NT2/D1 (cell line): ENCODE results near the gene ISYNA1.

ENCODE experiments used
- SUZ12 ChIP-seq: IDR thresholded peaks from 2 replicates; pipeline ENCODE4 v1.6.1; 2011; ENCODE audit not compliant: insufficient read length, insufficient read depth; ENCODE audit errors: extremely low read depth
- ZNF274 ChIP-seq: IDR thresholded peaks from 2 replicates; pipeline ENCODE4 v1.6.1; 2011; ENCODE audit warnings: mild to moderate bottlenecking, low read depth, low read length

GRCh38 chr19:18474366-18474887 is 36.5 kb upstream of the ISYNA1 start:
- TF ChIP-seq ZNF274 (no peak), SUZ12 (no peak)
